Activated CD4-positive, alpha-beta T cell treated with anti-CD3 and anti-CD28 coated beads for 48 hours (primary cell): ENCODE data around the gene PLGRKT.
A peak's percentile ranks its signal among the peaks of the same experiment; 100 is the strongest.
"Not testable (repeated sequence)": the region's sequence is repeated elsewhere in the genome, so short reads cannot be mapped to it uniquely, and the experiment has no call there.

Source experiments
- DNase-seq: peaks from one replicate; pipeline ENCODE4 v3.0.0-alpha.2; 2020

PLGRKT gene

DNA sequence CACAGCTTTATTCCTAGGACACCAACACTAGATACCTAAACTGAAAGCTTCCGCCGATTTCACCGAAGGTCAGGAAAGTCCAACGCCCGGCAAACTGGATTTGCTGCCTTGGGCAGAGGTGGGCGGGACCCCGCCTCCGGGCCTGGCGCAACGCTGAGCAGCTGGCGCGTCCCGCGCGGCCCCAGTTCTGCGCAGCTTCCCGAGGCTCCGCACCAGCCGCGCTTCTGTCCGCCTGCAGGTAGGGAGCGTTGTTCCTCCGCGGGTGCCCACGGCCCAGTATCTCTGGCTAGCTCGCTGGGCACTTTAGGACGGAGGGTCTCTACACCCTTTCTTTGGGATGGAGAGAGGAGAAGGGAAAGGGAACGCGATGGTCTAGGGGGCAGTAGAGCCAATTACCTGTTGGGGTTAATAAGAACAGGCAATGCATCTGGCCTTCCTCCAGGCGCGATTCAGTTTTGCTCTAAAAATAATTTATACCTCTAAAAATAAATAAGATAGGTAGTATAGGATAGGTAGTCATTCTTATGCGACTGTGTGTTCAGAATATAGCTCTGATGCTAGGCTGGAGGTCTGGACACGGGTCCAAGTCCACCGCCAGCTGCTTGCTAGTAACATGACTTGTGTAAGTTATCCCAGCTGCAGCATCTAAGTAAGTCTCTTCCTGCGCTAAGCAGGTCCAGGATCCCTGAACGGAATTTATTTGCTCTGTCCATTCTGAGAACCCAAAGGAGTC is 12.8 kb upstream of the PLGRKT start, which contains the start of gene CD274:
CD274 (plus strand) TSS at position 184 of the 733 bp plus-strand sequence. CDS start 5,572 bp downstream, outside the sequence.
- DNase-seq: peak; percentile 90

DNA sequence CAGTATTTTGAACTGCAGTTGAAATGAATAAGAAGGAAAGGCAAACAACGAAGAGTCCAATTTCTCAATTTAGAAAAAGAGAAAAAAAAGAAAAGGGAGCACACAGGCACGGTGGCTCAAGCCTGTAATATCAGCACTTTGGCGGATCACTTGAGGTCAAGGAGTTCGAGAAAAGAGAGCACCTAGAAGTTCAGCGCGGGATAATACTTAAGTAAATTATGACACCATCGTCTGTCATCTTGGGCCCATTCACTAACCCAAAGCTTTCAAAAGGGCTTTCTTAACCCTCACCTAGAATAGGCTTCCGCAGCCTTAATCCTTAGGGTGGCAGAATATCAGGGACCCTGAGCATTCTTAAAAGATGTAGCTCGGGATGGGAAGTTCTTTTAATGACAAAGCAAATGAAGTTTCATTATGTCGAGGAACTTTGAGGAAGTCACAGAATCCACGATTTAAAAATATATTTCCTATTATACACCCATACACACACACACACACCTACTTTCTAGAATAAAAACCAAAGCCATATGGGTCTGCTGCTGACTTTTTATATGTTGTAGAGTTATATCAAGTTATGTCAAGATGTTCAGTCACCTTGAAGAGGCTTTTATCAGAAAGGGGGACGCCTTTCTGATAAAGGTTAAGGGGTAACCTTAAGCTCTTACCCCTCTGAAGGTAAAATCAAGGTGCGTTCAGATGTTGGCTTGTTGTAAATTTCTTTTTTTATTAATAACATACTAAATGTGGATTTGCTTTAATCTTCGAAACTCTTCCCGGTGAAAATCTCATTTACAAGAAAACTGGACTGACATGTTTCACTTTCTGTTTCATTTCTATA is 12.0 kb upstream of the PLGRKT start:
- no peak for DNase-seq

DNA sequence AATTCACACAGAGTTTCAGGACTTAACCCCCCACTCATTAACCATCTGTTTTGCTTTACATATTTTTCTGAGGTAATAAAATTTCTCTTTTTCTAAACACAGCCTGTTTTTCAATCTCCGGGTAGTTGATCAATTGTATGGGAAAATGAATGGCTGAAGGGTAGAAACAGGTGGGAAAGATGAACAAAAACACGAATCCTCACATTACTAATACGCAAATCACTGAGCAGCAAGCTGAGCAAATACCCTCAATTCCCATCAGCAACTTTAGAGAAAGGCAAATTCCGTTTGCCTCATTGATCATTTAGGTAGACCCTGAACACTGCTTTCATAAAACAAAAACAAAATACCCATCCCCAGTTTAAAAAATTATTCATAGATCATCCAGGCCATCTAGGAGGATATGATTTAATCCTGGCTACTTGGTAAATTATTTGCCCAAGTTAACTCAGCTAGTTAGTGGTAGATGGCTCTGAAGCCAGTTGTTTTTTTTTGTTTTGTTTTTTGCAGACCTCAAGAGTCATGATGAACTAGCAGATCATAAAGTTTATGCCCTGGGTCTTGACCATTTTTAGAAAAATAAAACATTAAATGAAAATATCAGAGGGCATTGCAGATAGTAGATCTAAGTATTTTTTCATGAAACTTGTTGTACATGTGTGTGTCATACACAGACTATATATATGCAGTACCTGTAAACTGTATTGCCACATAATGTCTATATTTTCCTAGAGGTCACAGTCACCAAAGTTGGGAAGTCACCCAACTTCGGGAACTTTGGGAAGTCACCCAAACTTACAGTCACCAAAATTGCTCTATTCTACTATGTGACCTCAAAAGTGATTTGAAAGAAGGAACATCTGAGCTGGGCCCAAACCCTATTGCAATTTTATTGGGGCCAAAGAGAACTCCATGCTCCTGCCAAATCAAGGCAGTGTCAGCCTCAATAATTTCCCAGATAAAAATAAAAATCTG is 11.0 kb upstream of the PLGRKT start:
- no peak for DNase-seq

DNA sequence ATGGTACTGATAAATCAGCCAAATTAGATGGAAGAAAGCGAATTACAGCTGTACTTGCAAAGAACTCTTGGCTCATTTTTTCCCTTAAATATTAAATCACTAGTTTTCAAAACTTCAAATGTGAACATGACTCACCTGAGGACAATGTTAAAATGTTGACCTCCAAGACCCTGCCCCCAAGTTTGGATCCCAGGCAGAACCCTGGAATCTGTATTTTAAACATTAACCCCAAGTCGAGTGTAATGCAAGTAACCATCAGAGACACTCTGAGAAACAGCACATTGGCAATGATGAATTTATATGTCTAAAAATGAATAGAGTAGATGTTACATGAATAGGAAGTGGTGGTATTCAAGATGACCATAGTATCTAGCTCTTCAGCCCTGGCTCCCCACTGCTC is 10.3 kb upstream of the PLGRKT start:
- no peak for DNase-seq

DNA sequence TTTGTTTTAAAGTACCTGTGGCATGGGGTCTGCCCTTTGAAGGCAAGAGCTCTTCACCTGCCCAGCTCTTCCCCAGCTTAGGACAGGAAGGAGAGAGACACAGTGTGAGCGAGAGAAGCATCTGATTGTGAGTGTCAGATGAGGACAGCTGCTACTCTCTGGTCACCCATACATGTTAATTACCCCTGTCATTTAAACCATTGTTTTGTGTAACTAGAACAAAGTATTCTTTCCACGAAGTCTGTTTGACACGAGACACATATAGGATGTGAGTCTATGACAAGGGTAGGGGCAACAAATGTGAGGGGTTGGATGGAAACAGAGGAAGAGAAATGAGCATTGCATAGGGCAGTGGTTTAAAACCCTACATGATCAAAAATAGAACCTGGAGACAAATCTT is 9.6 kb upstream of the PLGRKT start:
- no peak for DNase-seq

DNA sequence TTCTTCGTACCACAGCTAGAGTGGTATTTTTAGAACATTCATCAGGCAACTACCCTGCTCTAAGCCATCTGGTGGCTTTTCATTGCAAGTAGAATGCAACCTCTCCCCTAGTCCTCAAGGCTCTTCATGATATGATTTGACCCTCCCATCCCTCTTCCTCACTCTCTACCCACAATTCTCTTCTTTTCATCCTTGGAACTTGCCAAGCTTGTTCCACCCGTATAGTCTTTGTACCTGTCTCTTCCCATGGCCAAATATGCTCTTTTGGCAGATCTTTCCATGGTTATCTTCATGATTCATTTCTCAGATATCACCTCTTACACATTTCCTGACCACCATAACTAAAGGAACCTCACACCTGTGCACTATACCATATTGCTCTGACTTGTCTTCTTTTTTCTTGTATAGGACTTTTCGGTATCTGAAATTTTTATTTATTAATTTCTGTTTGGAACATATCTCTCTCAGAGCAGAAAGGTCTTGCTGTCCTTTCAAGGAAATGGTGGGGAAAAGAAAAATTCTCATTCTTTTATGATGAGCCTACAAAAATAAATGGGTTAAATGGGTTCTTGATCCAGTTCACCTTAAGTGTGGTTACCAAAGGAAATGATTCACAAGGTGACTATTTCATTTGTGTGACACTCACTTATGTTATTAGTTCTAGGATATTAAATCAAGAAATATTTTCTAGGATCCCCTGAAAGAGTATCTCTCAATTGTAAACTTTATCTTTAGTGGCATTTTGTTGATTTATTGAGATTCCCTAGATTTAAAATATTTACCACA is 8.9 kb upstream of the PLGRKT start:
- no peak for DNase-seq

DNA sequence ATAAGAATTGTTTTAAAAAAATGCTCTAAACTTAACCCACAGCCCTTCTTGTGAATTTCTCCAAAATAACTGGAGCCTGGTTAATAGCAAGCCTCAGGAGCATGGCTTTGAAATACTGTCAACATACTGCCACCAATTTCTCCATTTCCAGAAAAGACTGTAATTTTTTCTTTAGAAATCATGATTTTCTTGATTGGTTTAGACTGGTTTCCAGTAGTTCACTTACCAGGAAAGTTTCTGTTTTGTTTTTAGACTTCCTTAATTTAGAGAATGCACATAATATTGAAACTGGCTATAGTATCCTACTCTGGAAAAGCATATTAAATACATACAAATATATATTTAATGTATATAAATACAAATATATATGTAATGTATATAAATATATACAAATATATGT is 8.2 kb upstream of the PLGRKT start:
- no peak for DNase-seq

DNA sequence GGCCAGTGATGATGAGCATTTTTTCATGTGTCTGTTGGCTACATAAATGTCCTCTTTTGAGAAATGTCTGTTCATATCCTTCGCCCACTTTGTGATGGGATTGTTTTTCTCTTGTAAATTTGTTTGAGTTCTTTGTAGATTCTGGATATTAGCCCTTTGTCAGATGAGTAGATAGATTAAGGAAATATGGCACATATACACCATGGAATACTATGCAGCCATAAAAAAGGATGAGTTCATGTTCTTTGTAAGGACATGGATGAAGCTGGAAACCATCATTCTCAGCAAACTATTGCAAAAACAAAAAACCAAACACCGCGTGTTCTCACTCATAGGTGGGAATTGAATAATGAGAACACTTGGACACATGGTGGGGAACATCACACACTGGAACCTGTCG is 7.4 kb upstream of the PLGRKT start:
- not testable (repeated sequence) for DNase-seq

DNA sequence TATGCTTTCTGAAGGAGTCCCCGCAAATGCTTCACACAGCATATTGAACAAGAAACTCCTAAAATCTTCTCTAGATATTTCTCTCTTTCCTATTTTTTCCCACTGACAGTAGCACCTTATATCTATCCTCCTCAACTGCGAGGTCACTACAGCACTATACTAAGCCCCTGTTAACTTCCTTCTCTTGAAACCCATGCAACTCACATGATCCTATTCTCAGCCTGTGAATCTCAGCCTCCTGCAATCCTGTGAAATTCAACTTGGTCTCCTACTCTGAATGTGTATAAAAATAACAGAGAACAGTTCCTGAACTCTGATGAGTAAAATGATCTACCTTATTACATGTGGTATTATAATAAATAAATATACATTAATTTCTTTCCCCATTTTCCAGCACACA is 6.1 kb upstream of the PLGRKT start:
- DNase-seq: no peak

DNA sequence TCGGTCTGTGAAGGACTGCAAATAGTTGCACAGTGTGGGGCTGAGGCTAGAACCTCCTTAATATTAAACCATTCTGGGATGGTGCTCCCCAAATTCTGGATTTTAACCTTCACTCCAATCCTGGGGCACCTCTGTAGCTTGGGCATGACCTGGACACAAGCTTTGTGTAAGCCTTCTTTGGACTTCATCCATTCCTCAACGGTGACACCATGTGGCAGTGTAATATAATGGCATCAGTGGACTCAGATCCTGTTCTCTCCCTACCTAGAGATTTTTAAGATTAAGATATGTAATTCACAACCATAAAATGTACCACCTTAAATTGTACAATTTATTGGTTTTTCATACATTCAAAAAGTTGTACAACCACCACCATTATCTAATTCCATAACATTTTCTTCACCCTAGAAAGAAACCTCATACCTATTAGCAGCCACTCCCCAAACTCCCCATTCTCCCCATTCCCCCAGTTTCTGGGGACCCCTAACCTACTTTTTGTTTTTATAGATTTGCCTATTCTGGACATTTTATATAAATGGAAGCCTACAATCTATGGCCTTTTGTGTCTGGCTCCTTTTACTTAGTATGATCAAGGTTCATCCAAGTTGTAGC is 4.8 kb upstream of the PLGRKT start:
- peak; percentile 39 for DNase-seq

DNA sequence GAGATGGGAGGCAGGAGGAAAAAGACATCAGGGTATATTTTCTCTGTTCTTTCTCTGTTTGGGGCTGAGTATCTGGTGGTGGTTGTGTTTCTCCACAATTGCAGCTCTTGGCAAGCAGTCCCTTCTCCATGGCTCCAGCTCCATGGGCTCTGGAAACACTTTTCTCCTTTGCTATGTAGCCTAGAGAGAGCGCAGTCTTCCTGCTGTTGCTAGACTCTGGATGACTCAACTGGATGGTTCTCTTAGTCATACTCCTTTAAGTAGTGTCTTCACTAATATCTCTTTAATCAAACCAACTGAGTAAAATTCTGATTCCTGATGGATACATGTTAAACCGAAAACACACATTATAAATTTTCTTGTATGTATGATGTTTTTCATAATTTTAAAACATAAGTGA is 3.3 kb upstream of the PLGRKT start:
- DNase-seq: no peak

DNA sequence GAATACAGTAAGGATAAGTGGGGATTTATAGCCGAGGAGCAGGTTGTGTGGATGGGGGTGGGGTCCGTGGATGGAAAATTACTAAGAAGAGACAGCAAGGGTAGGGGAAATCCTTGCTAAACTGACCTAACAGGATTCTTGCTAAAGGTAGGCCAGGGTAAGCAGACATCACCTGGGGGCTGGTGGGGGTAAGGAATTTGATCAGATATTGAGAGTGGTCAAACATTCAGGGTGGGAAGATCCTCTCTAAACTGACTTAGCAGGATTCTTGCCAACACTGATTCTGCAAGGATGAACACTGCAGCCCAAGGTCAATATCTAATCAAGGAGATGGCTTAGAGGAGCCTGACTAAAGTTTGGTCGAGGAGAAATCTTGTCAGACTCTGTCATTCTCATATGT is 2.7 kb upstream of the PLGRKT start:
- DNase-seq: no peak

DNA sequence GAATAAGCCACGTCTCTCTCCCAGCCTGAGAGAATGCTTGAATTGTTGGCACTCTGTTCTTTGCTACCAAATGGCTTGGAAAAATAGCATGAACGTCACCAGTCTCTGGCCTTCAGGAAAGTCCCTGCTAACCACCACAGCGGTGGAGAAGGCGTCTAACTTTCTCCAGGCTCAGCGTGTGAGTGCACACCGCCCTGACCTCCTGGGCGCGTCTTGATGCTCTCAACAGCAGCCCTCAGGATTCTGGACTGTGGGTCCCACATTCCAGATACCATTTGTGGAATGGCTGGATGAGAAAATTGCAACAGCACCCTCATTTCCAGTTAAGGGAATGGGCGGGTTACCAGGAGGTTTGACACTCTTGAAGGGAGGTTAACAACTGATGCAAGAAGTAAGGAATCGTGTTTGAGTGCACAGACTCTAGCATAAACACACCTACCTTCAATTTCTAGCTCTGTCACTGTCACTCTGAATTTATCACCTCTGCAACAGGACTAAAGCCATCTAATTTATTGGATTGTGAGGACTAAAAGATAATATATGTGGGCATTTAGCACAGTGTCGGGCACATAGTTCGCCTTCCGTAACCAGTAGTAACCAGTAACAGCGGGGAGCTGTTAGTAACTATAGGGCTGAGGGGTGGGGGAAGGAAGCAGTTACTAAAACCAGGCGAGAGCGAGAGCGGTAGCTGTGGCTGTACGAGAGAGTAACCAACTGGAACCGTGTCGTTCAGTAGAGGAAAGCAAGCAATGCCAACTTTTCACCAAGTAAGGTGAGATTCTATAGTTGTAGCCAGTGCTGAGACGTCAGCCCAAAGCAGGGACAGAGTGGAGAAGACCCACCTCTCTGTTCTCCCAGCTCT is 807 bp upstream of the PLGRKT start:
- DNase-seq: peak; percentile 73

DNA sequence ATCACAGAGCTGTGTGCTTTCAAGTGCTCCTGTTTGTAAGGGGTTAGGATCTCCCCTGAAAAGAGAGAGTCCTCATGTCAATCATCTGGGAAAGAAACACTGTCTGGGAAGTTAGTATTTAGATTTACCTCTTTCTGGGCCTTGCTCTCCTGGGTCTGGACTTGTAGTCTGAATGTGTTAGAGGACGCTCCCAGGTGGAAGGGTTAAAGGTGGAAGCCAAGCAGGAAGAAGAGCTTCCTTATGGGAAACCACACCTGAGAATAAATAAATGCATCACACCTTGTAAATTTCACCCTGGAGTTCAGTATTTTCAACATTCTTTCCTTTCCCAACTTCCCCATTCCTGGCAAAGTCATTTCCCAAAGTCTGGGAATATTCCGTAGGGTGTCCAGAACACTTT is 1.3 kb downstream of the PLGRKT start:
- DNase-seq: no peak

DNA sequence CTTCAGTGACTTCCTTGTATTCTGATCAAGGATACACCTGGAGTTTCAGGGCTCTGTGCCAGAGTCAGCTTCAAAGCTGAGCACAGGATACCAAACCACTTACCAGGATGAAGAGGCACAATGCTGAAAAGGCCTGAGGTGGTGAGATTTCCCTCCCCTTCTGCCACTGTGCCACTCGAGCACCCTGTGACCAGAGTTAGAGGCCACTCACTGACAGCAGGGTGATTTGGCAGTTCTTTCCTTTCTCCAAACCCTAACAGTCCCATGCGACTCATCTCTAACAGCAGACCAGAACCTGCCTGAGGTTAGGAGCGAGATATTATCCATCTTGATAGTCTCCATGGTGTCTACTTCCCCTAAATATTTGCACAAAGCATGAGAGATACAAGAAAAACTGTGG is 1.8 kb downstream of the PLGRKT start:
- DNase-seq: no peak

DNA sequence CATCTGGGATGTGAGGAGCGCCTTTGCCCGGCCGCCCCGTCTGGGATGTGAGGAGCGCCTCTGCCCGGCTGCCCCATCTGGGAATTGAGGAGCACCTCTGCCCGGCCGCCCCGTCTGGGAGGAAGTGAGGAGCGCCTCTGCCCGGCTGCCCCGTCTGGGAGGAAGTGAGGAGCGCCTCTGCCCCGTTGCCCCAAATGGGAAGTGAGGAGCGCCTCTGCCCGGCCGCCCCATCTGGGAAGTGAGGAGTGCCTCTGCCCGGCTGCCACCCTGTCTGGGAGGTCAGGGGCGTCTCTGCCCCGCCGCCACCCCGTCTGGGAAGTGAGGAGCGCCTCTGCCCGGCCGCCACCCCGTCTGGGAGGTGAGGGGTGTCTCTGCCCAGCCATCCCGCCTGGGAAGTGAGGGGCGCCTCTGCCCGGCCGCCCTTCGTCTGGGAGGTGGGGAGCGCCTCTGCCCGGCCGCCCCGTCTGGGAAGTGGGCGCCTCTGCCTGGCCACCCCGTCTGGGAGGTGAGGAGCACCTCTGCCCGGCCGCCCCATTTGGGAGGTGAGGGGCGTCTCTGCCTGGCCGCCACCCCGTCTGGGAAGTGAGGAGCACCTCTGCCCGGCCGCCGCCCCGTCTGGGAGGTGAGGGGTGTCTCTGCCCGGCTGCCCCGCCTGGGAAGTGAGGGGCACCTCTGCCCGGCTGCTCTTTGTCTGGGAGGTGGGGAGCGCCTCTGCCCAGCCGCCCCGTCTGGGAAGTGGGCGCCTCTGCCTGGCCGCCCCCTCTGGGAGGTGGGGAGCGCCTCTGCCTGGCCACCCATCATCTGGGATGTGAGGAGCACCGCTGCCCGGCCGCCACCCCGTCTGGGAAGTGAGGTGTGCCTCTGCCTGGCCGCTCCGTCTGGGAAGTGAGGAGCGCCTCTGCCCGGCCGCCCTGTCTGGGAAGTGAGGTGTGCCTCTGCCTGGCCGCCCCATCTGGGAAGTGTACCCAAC is 3.6 kb downstream of the PLGRKT start:
- DNase-seq: not testable (repeated sequence)

DNA sequence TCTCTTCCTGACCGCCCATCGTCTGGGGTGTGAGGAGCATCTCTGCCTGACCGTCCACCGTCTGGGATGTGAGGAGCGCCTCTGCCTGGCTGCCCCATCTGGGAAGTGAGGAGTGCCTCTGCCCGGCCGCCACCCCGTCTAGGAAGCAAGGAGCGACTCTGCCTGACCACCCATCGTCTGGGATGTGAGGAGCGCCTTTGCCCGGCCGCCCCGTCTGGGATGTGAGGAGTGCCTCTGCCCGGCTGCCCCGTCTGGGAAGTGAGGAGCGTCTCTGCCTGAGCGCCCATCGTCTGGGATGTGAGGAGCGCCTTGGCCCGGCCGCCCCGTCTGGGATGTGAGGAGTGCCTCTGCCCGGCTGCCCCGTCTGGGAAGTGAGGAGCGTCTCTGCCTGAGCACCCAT is 4.4 kb downstream of the PLGRKT start:
- DNase-seq: not testable (repeated sequence)

DNA sequence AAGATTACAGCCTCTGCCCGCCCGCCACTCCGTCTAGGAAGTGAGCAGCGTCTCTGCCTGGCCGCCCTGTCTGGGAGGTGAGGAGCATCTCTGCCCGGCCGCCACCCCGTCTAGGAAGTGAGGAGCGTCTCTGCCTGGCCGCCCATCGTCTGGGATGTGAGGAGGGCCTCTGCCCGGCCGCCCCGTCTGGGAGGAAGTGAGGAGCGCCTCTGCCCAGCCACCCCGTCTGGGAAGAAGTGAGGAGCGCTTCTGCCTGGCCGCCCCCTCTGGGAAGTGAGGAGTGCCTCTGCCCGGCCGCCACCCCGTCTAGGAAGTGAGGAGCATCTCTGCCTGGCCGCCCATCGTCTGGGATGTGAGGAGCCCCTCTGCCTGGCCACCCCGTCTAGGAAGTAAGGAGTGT is 4.8 kb downstream of the PLGRKT start:
- not testable (repeated sequence) for DNase-seq

DNA sequence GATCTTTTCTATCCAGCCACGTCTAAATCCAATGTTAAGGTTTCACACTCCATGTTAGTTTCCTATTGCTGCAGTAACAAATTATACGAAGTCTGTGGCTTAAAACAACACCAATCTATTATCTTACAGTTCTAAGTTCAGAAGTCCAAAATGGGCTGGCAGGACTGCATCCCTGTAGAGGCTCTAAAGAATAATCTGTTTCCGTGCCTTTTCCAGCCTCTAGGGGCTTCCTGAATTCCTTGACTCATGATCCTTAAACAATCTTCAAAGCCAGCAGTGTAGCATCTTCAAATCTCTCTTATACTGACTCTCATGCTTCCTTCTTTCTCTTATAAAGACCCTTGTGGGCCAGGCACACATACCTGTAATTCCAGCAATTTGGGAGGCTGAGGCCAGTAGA is 6.8 kb downstream of the PLGRKT start:
- DNase-seq: no peak
